GM12891 (cell line): ENCODE measurements around the gene ZNF48. TPM values are rescaled to one million over a fixed set of nuclear protein-coding genes. Genes with fewer than 3 reads are reported as not detected.

ENCODE experiments used
- DNase-seq: peaks from one replicate; pipeline ENCODE4 v3.0.0; 2011; ENCODE audit warnings: low spot score; ENCODE audit not compliant: insufficient read length
- FAIRE-seq: peaks from 2 replicates; lab custom pipeline; 2011; peaks lifted over from hg19 to GRCh38; lab: Jason Lieb, UNC
- PAX5 ChIP-seq: IDR thresholded peaks from 2 replicates; pipeline ENCODE4 v1.6.1; 2011; ENCODE audit warnings: low read length, moderate library complexity, mild to moderate bottlenecking; ENCODE audit not compliant: insufficient read depth, severe bottlenecking
- POLR2A ChIP-seq: IDR thresholded peaks from 2 replicates; pipeline ENCODE4 v1.6.1; 2011; ENCODE audit warnings: low read depth, low read length, control low read depth
- POLR2AphosphoS5 ChIP-seq: IDR thresholded peaks from 2 replicates; pipeline ENCODE4 v1.6.1; 2011; ENCODE audit warnings: low read depth, low read length, control low read depth
- POU2F2 ChIP-seq: IDR thresholded peaks from 2 replicates; pipeline ENCODE4 v1.6.1; 2011; ENCODE audit warnings: low read depth, mild to moderate bottlenecking, control low read depth, low read length, moderate library complexity
- SPI1 ChIP-seq: IDR thresholded peaks from 2 replicates; pipeline ENCODE4 v1.6.1; 2011; ENCODE audit warnings: low read depth, low read length, control low read depth
- TAF1 ChIP-seq: IDR thresholded peaks from 2 replicates; pipeline ENCODE4 v1.6.1; 2011; ENCODE audit warnings: low read depth, low read length, control low read depth
- polyA plus RNA-seq: library from polyadenylated mRNA; unstranded; fragments of >200 nt; gene quantifications from one replicate; pipeline ENCODE4 v1.2.1, GENCODE V29; 2012; ENCODE audit warnings: low read depth, missing spikeins, inconsistent platforms; ENCODE audit not compliant: missing spikeins

The ZNF48 gene
- polyA plus RNA-seq, result 3.8 TPM

- DNase-seq (peak; percentile 83), FAIRE-seq (peak; percentile 82)
- TF ChIP-seq POU2F2, result no peak
- TF ChIP-seq PAX5, result peak; percentile 26
- TF ChIP-seq POLR2A, result no peak
- peak; percentile 11; the same call in 1 of the 2 replicates for TF ChIP-seq SPI1
These were observed at the start of gene ZNF48 for GRCh38 chr16:30395155-30395991. ZNF48 (plus strand) TSS chr16:30395420; CDS start chr16:30395795, 375 bp downstream.

- FAIRE-seq, result no peak
- TF ChIP-seq POU2F2 (no peak), POLR2A (no peak), SPI1 (no peak), TAF1 (no peak), POLR2AphosphoS5 (no peak), PAX5 (no peak)
- no peak for DNase-seq
These were observed 48.9 kb upstream of the ZNF48 start for GRCh38 chr16:30346286-30346685.

- DNase-seq, result no peak
- no peak for TF ChIP-seq POU2F2
- no peak for TF ChIP-seq PAX5
- TF ChIP-seq TAF1, result no peak
- TF ChIP-seq POLR2A, result no peak
- no peak for TF ChIP-seq POLR2AphosphoS5
- no peak for TF ChIP-seq SPI1
- FAIRE-seq, result no peak
These were observed 47.1 kb upstream of the ZNF48 start for GRCh38 chr16:30348113-30348512.

GRCh38 chr16:30348929-30349328 is 46.3 kb upstream of the ZNF48 start:
- DNase-seq (no peak), FAIRE-seq (no peak)
- TF ChIP-seq POLR2A (no peak), POU2F2 (no peak), POLR2AphosphoS5 (no peak), SPI1 (no peak), PAX5 (no peak), TAF1 (no peak)

DNA sequence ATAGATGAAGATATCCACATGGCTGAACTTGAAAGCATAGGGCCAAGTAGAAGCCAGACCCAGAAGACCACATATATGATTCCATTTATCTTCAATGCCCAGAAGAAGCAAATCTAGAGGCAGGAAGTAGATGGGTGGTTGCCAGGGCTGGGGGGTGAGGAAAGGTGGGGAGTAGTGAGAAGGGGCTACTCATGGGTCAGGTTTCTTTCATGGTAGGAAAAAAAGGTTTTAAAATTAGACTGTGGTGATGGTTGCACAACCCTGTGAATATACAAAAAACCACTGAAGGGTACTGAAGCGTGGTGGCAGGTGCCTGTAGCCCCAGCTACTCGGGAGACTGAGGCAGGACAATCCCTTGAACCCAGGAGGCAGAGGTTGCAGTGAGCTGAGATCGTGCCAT is 45.5 kb upstream of the ZNF48 start:
- DNase-seq, result no peak
- FAIRE-seq, result peak; percentile 68
- no peak for TF ChIP-seq POU2F2
- TF ChIP-seq PAX5, result peak; percentile 43
- TF ChIP-seq TAF1, result no peak
- TF ChIP-seq POLR2A, result no peak
- no peak for TF ChIP-seq POLR2AphosphoS5
- TF ChIP-seq SPI1, result no peak

GRCh38 chr16:30350134-30350871 is 44.9 kb upstream of the ZNF48 start:
- TF ChIP-seq POU2F2 (peak; percentile 78; the same call in 1 of the 2 replicates), SPI1 (no peak), TAF1 (no peak), PAX5 (peak; percentile 48)
- FAIRE-seq (peak; percentile 98), DNase-seq (peak; percentile 60)

- TF ChIP-seq PAX5 (no peak), SPI1 (no peak), POLR2A (no peak), POU2F2 (no peak), POLR2AphosphoS5 (no peak), TAF1 (no peak)
- DNase-seq (no peak), FAIRE-seq (no peak)
These were observed 44.2 kb upstream of the ZNF48 start for GRCh38 chr16:30351001-30351441.

DNA sequence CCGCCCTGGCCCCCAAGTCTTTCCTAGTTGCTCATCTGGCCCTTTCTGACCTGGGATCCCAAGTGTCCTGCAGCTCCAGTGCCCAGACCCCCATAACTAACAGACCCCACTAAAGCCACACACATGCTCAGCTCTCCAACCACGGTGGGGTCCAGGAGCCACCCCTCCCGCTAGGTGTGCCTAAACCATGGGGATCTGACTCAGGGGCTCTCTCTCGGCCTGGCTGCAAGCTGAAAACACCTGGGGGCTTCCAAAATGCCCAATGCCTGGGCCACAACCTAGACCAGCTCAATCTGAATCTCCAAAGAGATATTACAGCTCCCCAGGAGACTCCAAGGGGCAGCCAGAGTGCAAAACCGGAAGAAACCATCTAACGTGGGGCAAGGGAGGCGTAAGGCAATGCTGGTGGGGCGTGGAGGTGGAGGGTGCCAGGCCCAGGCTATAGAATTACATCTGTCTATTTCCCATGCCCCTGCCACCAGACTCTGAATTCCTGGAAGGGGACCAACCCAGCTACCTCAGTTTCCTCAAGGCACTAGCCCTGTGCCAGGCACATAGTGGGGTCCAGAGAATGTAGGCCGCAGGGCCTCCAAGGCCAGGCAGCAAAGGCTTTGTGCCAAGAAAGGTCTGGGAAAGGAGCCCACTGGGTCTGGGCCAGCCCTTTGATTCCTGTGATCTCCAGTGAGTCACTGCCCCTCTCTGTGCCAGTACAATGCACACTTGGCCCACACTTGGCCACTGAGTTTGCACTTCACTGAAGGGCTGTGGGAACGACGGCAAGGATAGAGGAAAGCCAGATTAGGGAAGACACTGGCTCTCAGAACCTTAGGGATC is 43.4 kb upstream of the ZNF48 start:
- FAIRE-seq (no peak), DNase-seq (no peak)
- TF ChIP-seq POLR2AphosphoS5 (no peak), TAF1 (no peak), SPI1 (no peak), PAX5 (no peak), POLR2A (no peak), POU2F2 (no peak)

- TF ChIP-seq PAX5, result no peak
- TF ChIP-seq TAF1, result no peak
- no peak for FAIRE-seq
- DNase-seq, result no peak
These were observed 42.5 kb upstream of the ZNF48 start for GRCh38 chr16:30352488-30353401.
